Activated CD8-positive, alpha-beta memory T cell treated with anti-CD3 and anti-CD28 coated beads, Interleukin-2, amount 50 U/mL, for 24 hours (primary cell): ENCODE data around the gene ANKS1B.
"Not testable (repeated sequence)": the region's sequence is repeated elsewhere in the genome, so short reads cannot be mapped to it uniquely, and the experiment has no call there.

Source experiments
- DNase-seq: peaks from one replicate; pipeline ENCODE4 v3.0.0-alpha.2; 2020; ENCODE audit errors: extremely low read depth

The ANKS1B gene

DNA sequence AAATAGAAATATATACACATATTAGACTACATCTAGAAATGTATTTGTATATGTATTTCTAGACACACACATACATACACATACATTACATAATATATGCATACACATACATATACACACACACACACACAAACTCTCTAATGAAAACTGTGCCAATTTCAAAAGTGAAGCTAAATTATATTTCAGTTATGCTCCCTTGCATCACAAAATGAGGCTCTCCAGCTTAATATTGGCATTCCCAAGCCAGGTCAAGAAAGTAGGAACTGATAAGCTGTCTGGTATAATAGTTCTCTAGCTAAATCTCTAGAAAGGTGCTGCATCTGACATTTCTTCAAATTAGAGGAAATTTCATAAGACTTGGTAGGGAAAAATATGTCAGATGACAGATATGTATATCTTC, 280.3 kb downstream of the ANKS1B start:
- no peak for DNase-seq

DNA sequence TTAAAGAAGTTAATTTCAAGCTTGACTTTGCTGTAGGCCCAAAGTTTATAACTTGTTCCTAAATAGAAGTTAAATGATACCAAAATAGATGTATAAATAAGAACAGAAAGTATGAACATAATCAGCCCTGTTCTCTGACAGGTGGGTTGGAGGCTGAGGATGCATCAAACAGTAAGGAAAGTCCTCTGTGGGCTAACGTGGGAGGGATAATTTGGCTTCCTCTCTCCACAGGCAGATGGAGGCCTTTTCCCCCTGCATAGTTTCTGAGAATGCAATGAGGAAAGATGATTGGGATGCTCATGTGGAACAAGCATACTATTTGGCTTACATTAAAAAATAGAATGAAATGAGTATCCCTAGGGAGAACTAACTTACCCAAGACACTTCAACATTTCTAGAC, 280.7 kb downstream of the ANKS1B start:
- no peak for DNase-seq

DNA sequence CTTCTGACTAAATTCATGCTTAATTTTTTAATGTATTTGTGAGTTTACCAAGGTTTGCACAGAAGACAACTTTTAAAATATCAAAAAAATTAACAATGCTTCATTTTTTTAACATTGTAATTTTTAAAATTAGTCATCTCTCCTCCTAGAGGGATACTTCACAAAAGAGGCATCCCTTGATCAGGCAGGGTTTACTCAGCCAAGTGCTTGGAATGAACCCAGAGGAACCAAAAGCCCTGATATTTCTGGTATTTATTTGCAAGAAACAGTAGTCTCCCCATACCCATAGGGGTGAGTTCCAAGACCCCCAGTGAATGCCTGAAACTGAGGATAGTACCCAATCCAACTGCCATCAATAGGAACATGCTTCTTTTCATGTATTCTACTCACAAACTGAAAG, 284.7 kb downstream of the ANKS1B start:
- no peak for DNase-seq

DNA sequence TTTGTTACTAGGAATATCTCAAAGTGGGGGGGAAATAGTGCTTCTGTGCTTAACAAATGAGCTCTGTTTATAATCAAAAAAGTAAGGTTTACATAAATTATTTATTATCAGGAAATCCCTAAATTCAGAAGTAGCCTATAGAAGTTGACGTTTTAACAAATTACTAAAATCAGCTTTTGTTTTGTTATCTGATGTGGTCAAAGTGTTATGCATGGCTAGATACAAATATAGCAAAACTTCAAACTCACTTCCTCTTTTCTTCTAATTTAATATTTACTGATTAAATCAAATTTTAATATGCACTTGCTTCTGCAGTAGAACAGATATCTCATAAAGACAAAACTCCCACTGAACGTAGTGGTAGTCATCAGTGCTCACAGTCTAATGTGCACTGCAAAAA, 289.7 kb downstream of the ANKS1B start:
- DNase-seq = no peak

DNA sequence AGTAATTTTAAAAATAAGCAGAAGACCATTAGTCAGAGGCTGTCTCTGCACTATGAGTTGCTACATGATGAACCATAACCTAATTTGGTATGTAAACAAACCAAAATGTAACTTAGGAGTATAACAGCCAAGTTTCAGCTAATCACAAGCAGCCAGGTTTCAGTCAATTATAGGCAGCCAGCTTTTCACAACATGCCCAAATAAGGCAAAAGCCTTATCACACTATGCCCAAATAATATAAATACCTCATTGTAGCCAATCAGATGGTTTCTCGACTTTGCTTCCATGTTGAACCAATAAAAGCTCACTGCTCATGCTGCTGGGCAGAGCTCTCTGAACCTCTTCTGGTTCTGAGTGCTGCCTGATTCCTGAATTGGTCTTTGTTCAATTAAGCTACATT, 298.6 kb downstream of the ANKS1B start:
- DNase-seq = no peak

DNA sequence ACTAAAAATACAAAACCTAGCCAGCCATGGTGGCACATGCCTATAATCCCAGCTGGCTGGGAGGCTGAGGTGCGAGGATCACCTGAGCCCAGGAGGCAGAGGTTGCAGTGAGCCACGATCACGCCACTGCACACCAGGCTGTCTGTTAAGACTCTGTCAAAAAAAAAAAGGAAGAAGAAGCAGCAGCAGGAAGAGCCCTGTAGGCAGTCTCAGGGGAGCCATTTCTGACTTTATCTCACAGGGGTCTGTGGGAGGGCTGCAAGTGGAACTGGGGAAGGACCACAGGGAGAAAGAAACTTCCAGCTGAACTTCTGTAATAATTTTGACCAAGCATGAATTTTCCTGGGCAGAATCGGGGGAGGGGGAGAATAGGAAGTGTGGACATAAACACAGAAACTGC, 304.5 kb downstream of the ANKS1B start:
- DNase-seq = no peak

DNA sequence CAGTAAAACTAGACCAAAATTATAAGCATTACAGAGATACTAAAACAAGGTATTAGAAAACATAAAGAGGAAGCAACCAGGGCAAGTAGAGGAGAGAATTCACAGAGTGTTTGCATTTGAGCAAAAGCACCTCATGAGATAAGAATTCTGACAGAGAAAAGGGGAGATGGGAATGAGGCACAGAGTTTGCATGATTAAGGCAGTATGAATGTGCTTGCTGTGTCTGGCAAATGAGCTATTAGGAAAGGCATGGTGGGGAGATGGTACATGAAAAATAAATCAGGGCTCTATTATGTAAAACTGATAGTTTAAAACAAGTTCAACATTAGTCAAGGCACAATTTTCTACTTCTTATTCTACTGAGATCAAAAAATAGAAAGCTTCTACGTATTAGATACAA, 314.1 kb downstream of the ANKS1B start:
- DNase-seq = no peak

DNA sequence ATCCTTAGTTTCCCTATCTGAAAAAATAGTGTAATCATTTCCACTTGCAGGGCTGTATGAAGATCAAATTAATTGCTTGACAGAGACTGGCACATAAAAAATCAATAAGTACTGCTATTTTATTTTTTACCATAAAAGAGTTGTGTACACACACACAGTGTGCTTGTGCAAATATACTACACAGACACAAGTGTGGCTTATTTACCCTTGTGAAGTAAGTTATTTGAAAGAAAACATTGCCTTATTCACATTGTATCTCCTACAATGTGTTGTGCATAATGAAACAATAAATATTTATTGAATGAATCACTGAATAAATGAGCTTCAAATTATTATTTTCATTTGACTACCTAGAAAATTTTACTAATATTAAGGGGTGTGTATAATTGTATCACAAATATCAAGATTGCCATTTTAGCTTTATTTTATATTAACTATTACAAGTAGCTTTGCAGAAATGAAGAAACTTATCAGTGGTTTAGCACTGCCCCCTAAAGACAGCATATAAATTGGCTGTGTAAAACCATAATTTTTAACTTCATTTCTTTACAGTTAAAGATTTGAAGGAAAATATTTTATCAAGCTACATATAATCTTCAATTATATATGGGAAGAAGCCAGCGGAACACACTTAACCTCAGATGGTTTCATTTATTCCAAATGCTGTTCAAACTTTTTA, 325.9 kb downstream of the ANKS1B start:
- no peak for DNase-seq

DNA sequence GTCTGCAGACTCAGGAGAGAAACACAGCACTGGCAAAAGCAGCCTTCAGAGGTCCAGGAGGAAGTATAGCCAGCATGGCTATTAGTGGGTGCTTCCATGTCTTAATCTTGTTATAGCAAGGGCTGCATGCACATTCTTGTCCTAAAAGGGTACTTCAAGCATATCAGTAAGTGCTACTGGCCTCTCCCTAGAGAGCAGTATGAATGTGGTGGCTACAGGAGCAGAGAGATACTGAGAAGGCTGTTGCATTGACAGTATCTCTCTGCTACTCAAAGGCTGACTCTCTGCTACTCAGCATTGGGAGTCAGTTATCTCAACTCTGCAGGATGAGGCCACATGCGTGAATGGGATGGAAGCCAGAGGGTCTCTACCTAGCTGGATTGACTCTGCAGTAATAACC, 335.2 kb downstream of the ANKS1B start:
- no peak for DNase-seq

DNA sequence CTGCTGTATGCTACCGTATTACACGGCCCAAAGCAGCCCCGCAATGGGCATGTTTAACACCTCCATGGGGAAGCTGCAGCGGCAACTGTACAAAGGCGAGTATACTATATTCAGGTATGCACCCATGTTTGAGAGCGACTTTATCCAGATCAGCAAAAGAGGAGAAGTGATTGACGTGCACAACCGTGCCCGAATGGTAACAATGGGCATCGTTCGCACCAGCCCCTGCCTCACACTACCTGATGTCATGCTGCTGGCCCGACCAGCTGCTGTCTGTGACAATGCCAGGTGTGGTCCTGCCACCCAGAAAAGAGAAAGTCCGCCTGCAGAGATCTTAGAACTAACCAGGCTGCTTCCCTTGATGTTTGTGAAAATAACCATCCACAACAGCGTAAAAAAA, 336.6 kb downstream of the ANKS1B start:
- DNase-seq = no peak

DNA sequence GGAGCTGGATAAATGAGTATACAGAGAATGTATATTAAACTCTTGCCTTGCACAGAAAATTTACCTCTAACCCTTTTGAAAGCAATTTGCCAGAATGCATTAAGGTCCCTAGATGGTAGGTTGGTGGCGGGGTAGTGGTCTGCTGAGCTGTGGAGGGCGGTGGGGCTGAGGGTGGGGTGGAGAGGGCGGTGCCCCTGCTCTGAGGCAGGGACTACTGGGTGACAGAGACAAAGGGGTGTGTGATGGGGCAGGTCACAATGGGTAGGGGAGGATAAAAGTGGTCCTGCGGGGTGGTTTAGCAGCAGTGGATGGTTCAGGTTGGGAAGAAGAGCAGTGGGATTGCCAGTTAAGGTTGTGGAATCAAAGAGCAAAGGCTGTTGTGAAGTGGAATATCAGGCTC, 337.3 kb downstream of the ANKS1B start, which contains the start of gene GARIN6:
Gene GARIN6 (plus strand): TSS at position 301 of the 400 bp plus-strand sequence. CDS start 422 bp downstream, outside the sequence.
- no peak for DNase-seq

DNA sequence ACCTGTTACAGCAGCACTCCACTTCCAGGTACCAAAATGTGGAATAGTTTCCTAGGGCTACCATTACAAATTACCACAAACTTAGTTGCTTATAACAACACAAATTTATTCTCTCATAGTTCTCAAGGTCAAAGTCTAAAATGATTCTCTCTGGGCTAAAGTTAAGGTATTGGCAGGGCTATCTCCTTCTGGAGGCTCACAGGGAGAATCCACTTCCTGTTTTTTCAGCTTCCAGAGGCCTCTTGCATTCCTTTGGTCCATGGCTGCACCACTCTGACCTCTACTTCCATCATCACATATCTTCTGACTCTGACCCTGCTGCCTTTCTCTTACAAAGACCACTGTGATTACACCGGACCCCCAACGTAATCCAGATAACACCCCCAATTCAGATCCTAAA, 340.1 kb downstream of the ANKS1B start:
- no peak for DNase-seq

DNA sequence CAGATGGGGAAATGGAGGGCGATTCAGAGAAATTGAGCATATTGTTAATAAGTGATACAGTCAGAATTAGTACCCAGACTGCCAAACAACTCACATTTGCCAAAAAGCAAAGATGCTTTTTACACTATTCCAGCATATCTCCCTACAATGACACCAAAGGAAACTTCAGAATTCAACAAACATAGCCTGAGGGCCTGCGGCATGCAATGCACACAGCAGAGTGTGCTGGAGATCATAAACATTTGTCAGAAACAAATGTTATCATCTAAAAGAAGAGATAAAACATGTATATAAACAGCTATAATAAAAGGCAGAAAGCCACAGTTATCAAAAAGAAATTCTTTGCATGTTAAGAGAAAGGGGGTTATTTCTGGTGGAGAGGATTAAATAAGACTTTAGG, 357.3 kb downstream of the ANKS1B start:
- DNase-seq = no peak

DNA sequence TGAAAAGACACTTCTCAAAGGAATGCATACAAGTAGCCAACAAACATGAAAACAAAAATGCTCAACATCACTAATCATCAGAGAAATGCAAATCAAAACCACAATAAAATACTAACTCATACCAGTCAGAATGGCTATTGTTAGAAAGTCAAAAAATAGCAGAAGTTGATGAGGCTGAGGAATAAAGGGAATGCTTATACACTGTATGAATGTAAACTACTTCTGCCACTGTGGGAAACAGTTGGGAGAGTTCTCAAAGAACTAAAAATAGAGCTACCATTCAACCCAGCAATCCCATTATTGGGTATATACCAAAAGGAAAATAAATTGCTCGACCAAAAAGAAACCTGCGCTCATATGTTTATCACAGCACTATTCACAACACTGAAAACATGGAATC, 360.1 kb downstream of the ANKS1B start:
- DNase-seq = not testable (repeated sequence)

DNA sequence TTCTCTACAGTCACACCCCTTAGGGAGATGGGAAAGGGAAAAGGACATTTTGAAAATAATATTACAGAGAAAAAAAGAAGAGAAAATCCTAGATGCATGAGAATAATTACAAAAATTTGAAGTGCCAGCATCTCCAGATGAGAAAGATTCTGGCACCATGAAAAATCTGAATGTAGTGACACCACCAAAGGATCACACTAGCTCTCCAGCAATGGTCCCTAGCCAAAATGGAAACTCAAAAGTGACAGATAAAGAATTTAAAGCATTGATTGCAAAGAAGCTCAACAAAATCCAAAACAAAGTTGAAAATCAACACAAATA, 364.6 kb downstream of the ANKS1B start:
- no peak for DNase-seq

DNA sequence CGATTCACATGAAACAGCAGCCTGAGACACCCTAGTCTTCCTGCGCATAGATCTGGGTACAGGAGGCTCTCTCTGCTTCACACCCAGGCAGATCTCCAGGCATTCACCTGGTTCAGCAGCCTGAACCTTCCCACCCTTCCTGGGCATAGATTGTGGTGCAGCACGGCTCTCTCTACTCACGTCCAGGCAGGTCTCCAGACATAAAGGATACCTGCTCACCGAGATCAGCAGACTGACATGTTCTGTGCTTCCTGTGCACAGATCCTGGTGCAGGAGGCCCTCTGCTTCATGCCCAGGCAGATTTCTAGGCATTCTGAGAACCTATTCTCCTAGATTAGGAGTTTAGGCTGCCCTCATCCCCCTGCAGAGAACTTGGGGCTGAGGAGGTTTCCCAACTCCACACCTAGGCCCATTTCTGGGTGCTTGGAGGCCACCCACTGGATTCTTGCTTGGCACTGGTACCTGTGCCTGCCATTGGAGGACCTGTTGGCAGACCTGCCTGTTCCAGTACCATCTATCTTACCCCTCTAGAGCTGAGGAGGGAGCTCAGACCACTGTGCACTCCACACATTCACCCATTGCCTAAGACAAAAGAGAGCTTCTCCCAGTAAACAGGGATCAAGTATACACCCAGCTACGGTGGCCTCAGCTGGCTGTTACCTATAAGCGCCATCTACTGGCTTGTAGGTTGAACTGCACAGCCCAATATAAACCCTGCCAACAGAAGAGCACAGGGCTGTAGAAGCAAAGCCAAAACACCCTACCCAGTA, 365.2 kb downstream of the ANKS1B start:
- no peak for DNase-seq

DNA sequence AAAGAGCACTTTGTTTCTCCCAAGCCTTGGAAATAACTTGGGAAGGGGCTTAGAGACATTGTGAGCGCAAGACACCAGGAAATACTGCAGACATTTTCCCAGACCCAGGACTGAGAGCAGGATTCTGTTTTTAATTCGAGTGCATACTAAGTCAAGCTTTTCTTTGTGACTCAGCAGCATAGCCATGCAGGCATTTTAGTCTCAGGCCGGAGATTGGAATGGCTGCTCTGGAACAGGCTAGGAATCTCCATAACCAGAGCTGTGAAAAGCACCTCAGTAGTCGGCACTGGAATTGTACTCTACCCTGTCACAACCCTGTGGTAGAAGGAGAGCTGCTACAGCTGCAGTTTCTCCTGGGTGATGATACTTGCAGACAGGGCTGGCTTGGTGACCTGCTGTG, 366.1 kb downstream of the ANKS1B start:
- DNase-seq = no peak

DNA sequence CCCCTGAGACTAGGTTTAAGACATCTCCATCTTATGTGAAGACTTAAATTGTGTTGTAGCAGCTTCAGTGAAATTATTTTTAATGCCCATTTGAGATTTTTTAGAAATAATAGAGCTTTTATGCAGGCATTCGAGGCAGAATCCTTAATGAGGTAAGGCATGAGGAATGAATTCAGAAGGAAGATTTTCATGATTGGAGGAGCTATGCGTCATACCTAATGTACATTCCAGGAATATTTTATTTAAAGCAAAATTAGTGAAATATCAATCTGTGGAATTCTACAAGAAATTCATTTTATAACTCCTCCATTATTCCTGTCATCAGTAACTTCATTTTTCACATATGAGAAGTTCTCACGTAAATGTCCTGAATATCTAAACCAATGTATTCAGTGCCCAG, 373.1 kb downstream of the ANKS1B start:
- no peak for DNase-seq

DNA sequence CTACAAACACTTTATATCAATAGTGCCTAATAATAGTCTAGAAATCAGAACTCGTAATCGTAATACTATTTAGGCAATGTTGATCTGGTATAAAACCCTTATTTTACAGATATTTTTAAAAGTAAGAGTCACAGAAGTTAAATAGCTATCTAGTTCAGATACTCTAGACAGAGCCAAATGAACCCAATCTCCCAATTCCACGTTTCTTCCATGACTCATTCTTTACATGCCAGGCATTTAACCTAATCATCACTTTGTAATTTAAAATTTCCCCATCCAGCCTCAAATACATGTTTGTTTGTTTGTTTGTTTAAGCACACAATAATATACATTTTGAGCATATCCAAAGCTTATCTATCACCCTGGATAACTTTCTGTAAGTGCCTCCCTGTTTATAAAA, 373.6 kb downstream of the ANKS1B start:
- DNase-seq = no peak

DNA sequence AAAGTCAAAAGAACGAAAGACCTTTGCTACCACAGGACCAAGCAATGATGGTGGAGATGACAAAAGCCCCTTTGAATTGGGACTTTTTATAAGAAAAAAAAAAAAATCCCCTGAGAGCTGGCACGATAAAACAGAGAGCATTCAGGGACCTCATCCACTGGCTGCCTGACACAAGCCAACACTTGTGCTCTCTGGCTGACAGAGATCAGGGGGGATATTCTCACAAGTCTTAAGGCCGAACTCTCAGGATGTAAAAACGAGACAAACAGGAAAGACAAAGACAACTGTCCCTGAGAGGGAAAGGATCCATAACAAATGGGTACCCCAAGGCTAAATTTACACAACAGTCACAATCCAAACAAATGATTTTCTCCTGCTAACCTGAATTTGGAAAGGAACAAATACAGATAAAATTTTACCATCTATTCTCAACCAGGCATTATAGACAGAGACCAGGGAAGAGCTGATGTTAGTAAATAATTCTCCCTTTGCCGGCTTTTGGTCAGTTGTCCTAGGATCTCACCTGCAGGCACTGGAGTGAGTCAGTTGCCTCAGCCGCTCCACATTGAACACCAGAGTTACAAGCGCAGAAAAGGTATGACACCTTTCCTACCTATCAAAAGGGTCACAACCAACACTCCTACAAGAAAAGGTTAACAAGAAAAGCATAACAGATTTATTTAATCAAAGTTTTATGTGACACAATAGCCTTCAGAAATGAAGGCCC, 375.1 kb downstream of the ANKS1B start:
- DNase-seq = no peak

DNA sequence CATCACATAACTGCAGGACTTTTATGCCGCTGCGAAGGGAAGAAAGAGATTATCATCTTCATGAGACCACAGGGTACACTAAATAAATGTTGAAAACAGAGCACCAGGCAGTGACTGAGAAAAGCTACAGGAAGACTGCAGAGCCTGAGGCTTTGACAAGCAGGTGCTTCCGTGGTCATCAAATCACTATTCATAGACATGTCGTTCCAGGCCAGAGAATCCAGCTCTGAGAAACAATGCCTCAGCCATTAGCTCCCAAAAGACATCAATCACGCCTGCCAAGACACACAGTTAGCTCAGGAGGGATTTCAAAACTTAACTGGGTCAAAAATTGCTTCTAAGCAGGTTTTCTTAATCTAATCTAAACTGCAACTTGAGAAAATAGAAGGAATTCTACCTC, 384.3 kb downstream of the ANKS1B start:
- no peak for DNase-seq

DNA sequence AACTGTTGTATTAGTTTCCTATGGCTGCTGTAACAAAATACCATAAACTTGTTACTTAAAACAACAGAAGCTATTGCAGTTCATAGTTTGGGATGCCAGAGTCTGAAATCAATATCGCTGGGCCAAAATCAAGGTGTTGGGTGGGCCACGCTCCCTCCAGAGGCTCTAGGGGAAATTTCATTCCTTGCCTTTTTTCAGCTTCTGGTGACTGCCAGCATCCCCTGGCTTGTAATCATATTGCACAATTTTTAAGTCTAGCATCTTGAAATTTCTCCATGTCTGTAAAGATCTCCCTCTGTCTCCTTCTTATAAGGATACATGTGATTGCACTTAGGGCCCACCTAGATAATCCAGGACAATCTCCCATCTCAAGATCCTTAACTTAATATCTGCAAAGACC, 386.0 kb downstream of the ANKS1B start:
- no peak for DNase-seq

DNA sequence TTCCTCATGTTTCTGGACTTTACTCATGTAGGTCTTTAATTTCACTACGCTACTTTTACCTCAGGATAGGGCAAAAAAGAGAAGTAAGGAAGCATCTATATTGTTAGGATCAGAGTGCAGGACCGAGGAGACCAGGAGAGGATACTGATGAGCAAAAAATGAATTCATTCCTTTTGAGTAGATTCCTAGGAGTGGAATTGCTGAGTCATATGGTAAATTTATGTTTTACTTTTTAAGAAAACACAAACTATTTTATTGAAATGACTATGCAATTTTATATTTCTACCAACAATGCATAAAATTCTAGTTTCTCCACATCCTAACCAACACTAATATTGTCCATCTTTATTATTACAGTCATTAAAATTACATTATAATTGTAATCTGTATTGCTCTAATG, 388.0 kb downstream of the ANKS1B start:
- DNase-seq = no peak
